ENCODE measurements around the gene TEX44. TPM values are rescaled to one million over a fixed set of nuclear protein-coding genes. Genes with fewer than 3 reads are reported as not detected.

TEX44 gene
- total RNA-seq, 1 experiment from 2014 or later = not detected

- DNase-seq (ENCODE audit: low read depth, low spot score) (no peak), ATAC-seq (no peak)
- CTCF ChIA-PET = no interaction called here
- no TSS peak for BruUV-seq (replicated peaks)
- POLR2A ChIA-PET = no interaction called here
- no peak overlapping the region for H3K4me3 ChIP-seq (replicated peaks in 1 of 2; ENCODE audit: low read depth in 1 of 2, low read length in 2 of 2)
- H3K9me2 ChIP-seq (ENCODE audit: insufficient read depth) = no peaks in the 10 kb centered on the region
- no peaks in the 10 kb centered on the region for H3K27me3 ChIP-seq (ENCODE audit: insufficient read depth, low read length)
- RAD21 ChIA-PET (ENCODE audit: low non-redundant PET in 1 of 2, low total read pairs in 2 of 2, uncharacterized antibody in 2 of 2, unreplicated experiment in 2 of 2) = no interaction called here
- no peak overlapping the region for H2AFZ ChIP-seq (ENCODE audit: low read depth, low read length, poor library complexity, severe bottlenecking)
- H3K4me2 ChIP-seq (ENCODE audit: low read length) = no peak overlapping the region
- no peaks in the 10 kb centered on the region for H3K79me2 ChIP-seq (ENCODE audit: insufficient read depth, low read length)
- H3K9ac ChIP-seq (ENCODE audit: low read length) = no peak overlapping the region
- intact Hi-C loops (cut with micrococcal nuclease) = no loop called here
- TF ChIP-seq JUND (IDR thresholded peaks at IDR 0.05) (no peak), SP1 (IDR thresholded peaks at IDR 0.05; ENCODE audit: low read depth) (no peak), ATF3 (IDR thresholded peaks at IDR 0.05) (no peak), EGR1 (IDR thresholded peaks at IDR 0.05; ENCODE audit: low read depth) (no peak), SIN3A (IDR thresholded peaks at IDR 0.05; ENCODE audit: low read depth) (no peak), RAD21 (IDR thresholded peaks at IDR 0.05; ENCODE audit: low read depth) (no peak), CBX3 (IDR thresholded peaks at IDR 0.05; ENCODE audit: low read depth) (no peak)
- TF ChIP-seq, protein P1, sequence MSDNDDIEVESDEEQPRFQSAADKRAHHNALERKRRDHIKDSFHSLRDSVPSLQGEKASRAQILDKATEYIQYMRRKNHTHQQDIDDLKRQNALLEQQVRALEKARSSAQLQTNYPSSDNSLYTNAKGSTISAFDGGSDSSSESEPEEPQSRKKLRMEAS (IDR thresholded peaks at IDR 0.05) = no peak
- H3K9me3 ChIP-seq (ENCODE audit: control insufficient read depth in 1 of 2, insufficient read depth in 1 of 2, low read depth in 1 of 2, low read length in 2 of 2) = no peaks in the 10 kb centered on the region
- no peaks in the 10 kb centered on the region for H3K36me3 ChIP-seq (ENCODE audit: control insufficient read depth in 1 of 2, insufficient read depth in 2 of 2, low read length in 2 of 2)
- no peaks in the 10 kb centered on the region for H4K20me1 ChIP-seq (ENCODE audit: insufficient read depth)
- peaks cover 33 to 53% of the 10 kb centered on the region in 2 experiments for H3K4me1 ChIP-seq (ENCODE audit: control insufficient read depth in 1 of 2, insufficient read depth in 2 of 2, low read length in 2 of 2)
- no peak overlapping the region for H3K27ac ChIP-seq (ENCODE audit: low read depth, low read length)
Measured at GRCh38 chr2:231606941-231607340, 14.3 kb downstream of the TEX44 start.

DNA sequence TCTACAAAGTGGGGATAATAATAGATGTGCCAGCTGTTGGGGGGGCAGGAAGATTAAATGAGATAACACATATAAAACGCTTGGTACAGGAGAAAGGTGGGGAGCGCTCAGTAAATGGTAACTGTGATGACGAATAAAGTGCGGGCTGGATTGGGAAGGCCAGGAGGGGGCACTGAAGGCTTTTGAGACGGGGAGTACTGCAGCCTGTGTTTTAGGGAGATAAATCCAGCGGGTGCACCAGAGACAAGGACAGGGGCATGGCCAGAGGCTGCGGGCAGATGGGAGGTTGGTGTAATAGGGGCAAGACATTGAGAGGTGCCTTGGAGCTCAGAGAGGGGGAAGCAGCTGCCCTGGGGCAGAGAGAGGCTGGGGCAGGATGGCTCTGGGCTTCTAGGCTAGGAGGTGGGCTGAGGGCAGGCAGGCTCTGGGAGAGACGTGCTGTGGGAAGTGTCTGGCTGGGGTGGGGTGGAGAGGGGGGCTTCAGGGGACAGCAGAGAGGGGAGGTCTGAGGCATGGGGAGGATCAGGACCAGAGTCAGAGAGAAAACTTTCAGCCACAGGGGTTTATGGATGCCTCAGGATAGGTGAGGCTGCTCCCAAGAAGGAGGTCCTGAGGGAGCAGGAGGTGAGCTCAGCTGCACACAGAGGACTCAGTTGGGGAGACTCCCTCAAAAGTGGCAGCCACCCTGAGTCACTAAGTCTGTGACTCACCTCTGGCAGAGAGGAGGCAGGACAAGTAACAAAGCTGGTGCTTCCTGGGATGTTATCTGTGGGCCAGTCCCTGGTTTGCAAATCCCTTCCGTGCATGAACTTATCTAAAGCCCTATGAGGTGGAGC lies 18.8 kb downstream of the TEX44 start:
- Histone ChIP-seq H4K20me1 (ENCODE audit: insufficient read depth) (no peaks in the 10 kb centered on the region), H3K9ac (ENCODE audit: low read length) (peak overlapping the region; percentile 84), H3K4me1 (ENCODE audit: control insufficient read depth in 1 of 2, insufficient read depth in 2 of 2, low read length in 2 of 2) (peaks cover 45 to 59% of the 10 kb centered on the region in 2 experiments), H3K36me3 (ENCODE audit: control insufficient read depth in 1 of 2, insufficient read depth in 2 of 2, low read length in 2 of 2) (no peaks in the 10 kb centered on the region), H3K9me2 (ENCODE audit: insufficient read depth) (no peaks in the 10 kb centered on the region), H3K9me3 (ENCODE audit: control insufficient read depth in 1 of 2, insufficient read depth in 1 of 2, low read depth in 1 of 2, low read length in 2 of 2) (no peaks in the 10 kb centered on the region), H3K79me2 (ENCODE audit: insufficient read depth, low read length) (no peaks in the 10 kb centered on the region), H3K27ac (ENCODE audit: low read depth, low read length) (peak overlapping the region; percentile 99), H3K4me2 (ENCODE audit: low read length) (peak overlapping the region; percentile 83), H3K4me3 (replicated peaks in 1 of 2; ENCODE audit: low read depth in 1 of 2, low read length in 2 of 2) (peak overlapping the region; percentile 18 to 28), H3K27me3 (ENCODE audit: insufficient read depth, low read length) (no peaks in the 10 kb centered on the region), H2AFZ (ENCODE audit: low read depth, low read length, poor library complexity, severe bottlenecking) (no peak overlapping the region)
- BruUV-seq (replicated peaks) = no TSS peak
- intact Hi-C loops (cut with micrococcal nuclease) = loop anchor here (1.0 to 5.0 kb wide), 4 partner anchors 31 to 176 kb away; partner anchors contain the start of gene COPS7B
- ChIA-PET POLR2A (interaction anchor here (0.7 to 7.0 kb wide), 12 partner anchors 9 to 289 kb away, joined by 3 to 97 read pairs (median 7); partner anchors contain the start of genes NCL and PTMA), CTCF (interaction anchor here (0.8 to 6.1 kb wide), 12 partner anchors 9 to 289 kb away, joined by 3 to 162 read pairs (median 6); partner anchors contain the start of gene PTMA), RAD21 (ENCODE audit: low non-redundant PET in 1 of 2, low total read pairs in 2 of 2, uncharacterized antibody in 2 of 2, unreplicated experiment in 2 of 2) (interaction anchor here (0.7 to 1.8 kb wide), 10 partner anchors 9 to 103 kb away, joined by 3 to 11 read pairs (median 6); no protein-coding TSS in a partner anchor)
- ATAC-seq (peak; percentile 63), DNase-seq (ENCODE audit: low read depth, low spot score) (peak; percentile 84)
- no peak for TF ChIP-seq ZNF274 (IDR thresholded peaks at IDR 0.05; ENCODE audit: low read depth, low read length)
- TF ChIP-seq, protein P2, sequence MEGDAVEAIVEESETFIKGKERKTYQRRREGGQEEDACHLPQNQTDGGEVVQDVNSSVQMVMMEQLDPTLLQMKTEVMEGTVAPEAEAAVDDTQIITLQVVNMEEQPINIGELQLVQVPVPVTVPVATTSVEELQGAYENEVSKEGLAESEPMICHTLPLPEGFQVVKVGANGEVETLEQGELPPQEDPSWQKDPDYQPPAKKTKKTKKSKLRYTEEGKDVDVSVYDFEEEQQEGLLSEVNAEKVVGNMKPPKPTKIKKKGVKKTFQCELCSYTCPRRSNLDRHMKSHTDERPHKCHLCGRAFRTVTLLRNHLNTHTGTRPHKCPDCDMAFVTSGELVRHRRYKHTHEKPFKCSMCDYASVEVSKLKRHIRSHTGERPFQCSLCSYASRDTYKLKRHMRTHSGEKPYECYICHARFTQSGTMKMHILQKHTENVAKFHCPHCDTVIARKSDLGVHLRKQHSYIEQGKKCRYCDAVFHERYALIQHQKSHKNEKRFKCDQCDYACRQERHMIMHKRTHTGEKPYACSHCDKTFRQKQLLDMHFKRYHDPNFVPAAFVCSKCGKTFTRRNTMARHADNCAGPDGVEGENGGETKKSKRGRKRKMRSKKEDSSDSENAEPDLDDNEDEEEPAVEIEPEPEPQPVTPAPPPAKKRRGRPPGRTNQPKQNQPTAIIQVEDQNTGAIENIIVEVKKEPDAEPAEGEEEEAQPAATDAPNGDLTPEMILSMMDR (IDR thresholded peaks at IDR 0.05 in 2 of 3, conservative IDR thresholded peaks at IDR 0.05 in 1 of 3; ENCODE audit: borderline replicate concordance in 1 of 3, insufficient read depth in 1 of 3, low read depth in 2 of 3, low read length in 2 of 3) = peak in 2 of 3 experiments; percentile 46 to 47; a peak in 4 of 6 replicates
- peak; percentile 50 for TF ChIP-seq POLR2AphosphoS5 (IDR thresholded peaks at IDR 0.05; ENCODE audit: low read depth, low read length)
- TF ChIP-seq, protein P3, sequence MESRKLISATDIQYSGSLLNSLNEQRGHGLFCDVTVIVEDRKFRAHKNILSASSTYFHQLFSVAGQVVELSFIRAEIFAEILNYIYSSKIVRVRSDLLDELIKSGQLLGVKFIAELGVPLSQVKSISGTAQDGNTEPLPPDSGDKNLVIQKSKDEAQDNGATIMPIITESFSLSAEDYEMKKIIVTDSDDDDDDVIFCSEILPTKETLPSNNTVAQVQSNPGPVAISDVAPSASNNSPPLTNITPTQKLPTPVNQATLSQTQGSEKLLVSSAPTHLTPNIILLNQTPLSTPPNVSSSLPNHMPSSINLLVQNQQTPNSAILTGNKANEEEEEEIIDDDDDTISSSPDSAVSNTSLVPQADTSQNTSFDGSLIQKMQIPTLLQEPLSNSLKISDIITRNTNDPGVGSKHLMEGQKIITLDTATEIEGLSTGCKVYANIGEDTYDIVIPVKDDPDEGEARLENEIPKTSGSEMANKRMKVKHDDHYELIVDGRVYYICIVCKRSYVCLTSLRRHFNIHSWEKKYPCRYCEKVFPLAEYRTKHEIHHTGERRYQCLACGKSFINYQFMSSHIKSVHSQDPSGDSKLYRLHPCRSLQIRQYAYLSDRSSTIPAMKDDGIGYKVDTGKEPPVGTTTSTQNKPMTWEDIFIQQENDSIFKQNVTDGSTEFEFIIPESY (IDR thresholded peaks at IDR 0.05; ENCODE audit: extremely low read depth, insufficient replicate concordance, low read length) = no peak
- TF ChIP-seq YY1 (IDR thresholded peaks at IDR 0.05; ENCODE audit: extremely low read depth, insufficient replicate concordance, low read depth, low read length) = peak; percentile 12
- TF ChIP-seq ELF1 (IDR thresholded peaks at IDR 0.05; ENCODE audit: borderline replicate concordance, low read depth) = no peak
